ENCODE results near the gene KRT16.

Gene KRT16

GRCh38 chr17:41657936-41658335 is 45.4 kb upstream of the KRT16 start:
- Histone ChIP-seq H4K91ac (ENCODE audit: low read length) (no peak overlapping the region), H2BK120ac (ENCODE audit: low read depth, low read length) (no peak overlapping the region), H2AFZ (ENCODE audit: low read depth, low read length) (no peak overlapping the region), H3K4me1 (ENCODE audit: control insufficient read depth, insufficient read depth, low read depth, low read length) (peaks cover 19% of the 10 kb centered on the region), H3K4ac (ENCODE audit: low read depth in 1 of 2, low read length in 2 of 2) (no peak overlapping the region), H3K9me3 (ENCODE audit: control insufficient read depth, low read length) (no peaks in the 10 kb centered on the region), H3K23ac (ENCODE audit: low read length in 2 of 2) (no peak overlapping the region), H2BK15ac (ENCODE audit: low read depth, poor library complexity, severe bottlenecking) (no peak overlapping the region), H3K79me1 (replicated peaks; ENCODE audit: low read length, poor library complexity, severe bottlenecking) (no peaks in the 10 kb centered on the region), H3K27ac (ENCODE audit: low read length, poor library complexity, severe bottlenecking) (no peak overlapping the region), H2BK5ac (ENCODE audit: low read depth, low read length, poor library complexity, severe bottlenecking) (no peak overlapping the region), H3K4me3 (ENCODE audit: insufficient read depth in 1 of 2, low read depth in 1 of 2, low read length in 2 of 2) (no peak overlapping the region), H3K36me3 (ENCODE audit: control insufficient read depth in 1 of 2, insufficient read depth in 2 of 2, low read depth in 1 of 2, low read length in 2 of 2) (no peaks in the 10 kb centered on the region), H3K18ac (ENCODE audit: low read depth in 1 of 2, low read length in 2 of 2) (no peak overlapping the region), H3K14ac (ENCODE audit: low read length in 2 of 2) (no peak overlapping the region), H2AK5ac (ENCODE audit: low read length, severe bottlenecking) (no peak overlapping the region), H3K27me3 (ENCODE audit: control insufficient read depth in 1 of 2, insufficient read depth in 1 of 2, low read length in 2 of 2) (peaks cover 0 to 36% of the 10 kb centered on the region in 2 experiments), H2BK12ac (ENCODE audit: low read length in 2 of 2) (no peak overlapping the region), H3K9ac (ENCODE audit: low read length) (no peak overlapping the region), H4K8ac (ENCODE audit: low read length) (no peak overlapping the region), H3K4me2 (ENCODE audit: low read length, poor library complexity, severe bottlenecking) (no peak overlapping the region)
- 91% methylated on average over 12 of the region's 12 CpGs for WGBS
- DNase-seq: no peak

GRCh38 chr17:41657176-41657754 is 44.7 kb upstream of the KRT16 start:
- Histone ChIP-seq H2BK12ac (ENCODE audit: low read length in 2 of 2) (no peak overlapping the region), H4K8ac (ENCODE audit: low read length) (no peak overlapping the region), H3K14ac (ENCODE audit: low read length in 2 of 2) (no peak overlapping the region), H3K9ac (ENCODE audit: low read length) (no peak overlapping the region), H3K18ac (ENCODE audit: low read depth in 1 of 2, low read length in 2 of 2) (no peak overlapping the region), H2AK5ac (ENCODE audit: low read length, severe bottlenecking) (no peak overlapping the region), H2BK5ac (ENCODE audit: low read depth, low read length, poor library complexity, severe bottlenecking) (no peak overlapping the region), H3K4me1 (ENCODE audit: control insufficient read depth, insufficient read depth, low read depth, low read length) (peaks cover 19% of the 10 kb centered on the region), H3K36me3 (ENCODE audit: control insufficient read depth in 1 of 2, insufficient read depth in 2 of 2, low read depth in 1 of 2, low read length in 2 of 2) (no peaks in the 10 kb centered on the region), H3K79me1 (replicated peaks; ENCODE audit: low read length, poor library complexity, severe bottlenecking) (no peaks in the 10 kb centered on the region), H3K23ac (ENCODE audit: low read length in 2 of 2) (no peak overlapping the region), H2BK15ac (ENCODE audit: low read depth, poor library complexity, severe bottlenecking) (no peak overlapping the region), H3K27ac (ENCODE audit: low read length, poor library complexity, severe bottlenecking) (no peak overlapping the region), H3K4me2 (ENCODE audit: low read length, poor library complexity, severe bottlenecking) (no peak overlapping the region), H3K9me3 (ENCODE audit: control insufficient read depth, low read length) (no peaks in the 10 kb centered on the region), H2BK120ac (ENCODE audit: low read depth, low read length) (no peak overlapping the region), H4K91ac (ENCODE audit: low read length) (no peak overlapping the region), H3K4me3 (ENCODE audit: insufficient read depth in 1 of 2, low read depth in 1 of 2, low read length in 2 of 2) (no peak overlapping the region), H2AFZ (ENCODE audit: low read depth, low read length) (no peak overlapping the region), H3K4ac (ENCODE audit: low read depth in 1 of 2, low read length in 2 of 2) (no peak overlapping the region), H3K27me3 (ENCODE audit: control insufficient read depth in 1 of 2, insufficient read depth in 1 of 2, low read length in 2 of 2) (peaks cover 0 to 38% of the 10 kb centered on the region in 2 experiments)
- 95% methylated on average over 13 of the region's 16 CpGs for WGBS
- no peak for DNase-seq

DNA sequence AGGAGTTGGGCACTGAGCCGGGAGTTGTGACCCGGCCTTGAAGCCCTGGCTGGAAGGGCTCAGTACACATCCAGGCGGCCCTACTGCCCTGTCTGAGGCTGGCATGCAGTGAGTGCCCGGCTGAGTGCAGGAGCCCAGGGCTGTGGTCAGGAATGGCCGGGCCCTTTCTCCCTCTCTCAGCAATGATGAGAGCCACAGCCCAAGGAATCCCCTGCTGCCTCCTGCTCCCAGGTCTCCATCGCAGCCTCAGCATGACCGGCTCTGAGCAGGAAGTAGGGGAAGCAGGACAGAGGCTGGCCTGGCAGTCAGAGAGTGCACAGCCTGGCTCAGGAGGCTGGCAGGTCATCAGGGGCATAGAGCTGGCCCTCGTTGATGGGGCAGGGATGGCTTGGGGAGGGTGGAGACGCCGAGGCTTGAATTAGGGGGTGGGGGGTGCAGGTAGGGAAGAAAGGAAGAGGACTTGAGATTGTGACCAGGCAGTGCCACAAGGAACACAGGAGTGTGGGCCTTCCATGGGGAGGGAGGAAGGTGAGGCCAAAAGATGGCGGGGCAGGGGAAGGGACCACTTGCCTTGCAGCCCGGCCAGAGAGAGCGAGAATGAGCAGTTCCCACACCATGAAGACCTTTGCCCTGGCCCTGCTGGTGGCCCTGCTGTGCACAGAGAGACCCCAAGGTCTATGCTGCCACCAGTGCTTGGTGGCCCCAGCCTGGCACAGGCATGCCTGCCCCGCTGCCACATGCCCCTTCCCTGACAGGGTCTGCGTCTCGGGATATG is 43.9 kb upstream of the KRT16 start:
- no peak overlapping the region for H3K9ac ChIP-seq (ENCODE audit: low read length)
- WGBS: 91% methylated on average over 15 of the region's 16 CpGs

DNA sequence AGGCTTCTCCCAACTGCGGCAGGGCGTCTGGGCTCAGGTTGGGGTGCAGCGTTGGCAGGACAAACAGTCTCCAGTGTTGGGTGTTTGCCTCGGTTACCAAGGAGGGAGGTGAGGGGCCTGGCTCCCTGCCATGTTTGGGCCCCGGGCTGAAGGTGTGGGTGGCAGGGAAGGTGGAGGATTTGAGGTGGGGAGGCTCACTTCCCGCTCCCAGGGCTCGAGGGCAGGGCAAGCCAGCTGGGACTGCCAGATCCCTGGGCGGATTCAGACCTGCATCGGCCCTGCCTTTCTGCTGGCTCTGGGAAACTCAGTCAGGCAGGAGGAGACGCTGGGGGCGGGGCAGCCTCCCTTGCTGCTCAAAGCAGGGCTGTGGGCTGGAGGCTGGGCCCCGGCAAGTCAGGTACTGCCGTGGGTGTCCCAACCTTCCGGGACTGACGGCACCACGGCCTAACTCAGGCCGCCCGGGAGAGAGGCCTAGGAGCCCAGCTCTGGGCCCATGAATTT is 43.1 kb upstream of the KRT16 start:
- H3K79me1 ChIP-seq (replicated peaks; ENCODE audit: low read length, poor library complexity, severe bottlenecking): no peaks in the 10 kb centered on the region
- H3K27me3 ChIP-seq (ENCODE audit: control insufficient read depth in 1 of 2, insufficient read depth in 1 of 2, low read length in 2 of 2): peaks cover 0 to 42% of the 10 kb centered on the region in 2 experiments
- no peaks in the 10 kb centered on the region for H3K36me3 ChIP-seq (ENCODE audit: control insufficient read depth in 1 of 2, insufficient read depth in 2 of 2, low read depth in 1 of 2, low read length in 2 of 2)
- WGBS: 62% methylated on average over 18 of the region's 18 CpGs
- H4K8ac ChIP-seq (ENCODE audit: low read length): peak overlapping the region; percentile 62
- H2BK12ac ChIP-seq (ENCODE audit: low read length in 2 of 2): no peak overlapping the region
- no peak overlapping the region for H3K4me2 ChIP-seq (ENCODE audit: low read length, poor library complexity, severe bottlenecking)
- H3K4me1 ChIP-seq (ENCODE audit: control insufficient read depth, insufficient read depth, low read depth, low read length): peaks cover 24% of the 10 kb centered on the region
- H2BK120ac ChIP-seq (ENCODE audit: low read depth, low read length): peak overlapping the region; percentile 29
- H3K4me3 ChIP-seq (ENCODE audit: insufficient read depth in 1 of 2, low read depth in 1 of 2, low read length in 2 of 2): no peak overlapping the region
- peak overlapping the region in 1 of 2 experiments; percentile 31 for H3K4ac ChIP-seq (ENCODE audit: low read depth in 1 of 2, low read length in 2 of 2)
- no peak overlapping the region for H2BK15ac ChIP-seq (ENCODE audit: low read depth, poor library complexity, severe bottlenecking)
- H3K9me3 ChIP-seq (ENCODE audit: control insufficient read depth, low read length): no peaks in the 10 kb centered on the region
- no peak overlapping the region for H3K18ac ChIP-seq (ENCODE audit: low read depth in 1 of 2, low read length in 2 of 2)
- no peak overlapping the region for H2AK5ac ChIP-seq (ENCODE audit: low read length, severe bottlenecking)
- H4K91ac ChIP-seq (ENCODE audit: low read length): no peak overlapping the region
- DNase-seq: no peak
- no peak overlapping the region for H2AFZ ChIP-seq (ENCODE audit: low read depth, low read length)
- no peak overlapping the region for H2BK5ac ChIP-seq (ENCODE audit: low read depth, low read length, poor library complexity, severe bottlenecking)
- no peak overlapping the region for H3K14ac ChIP-seq (ENCODE audit: low read length in 2 of 2)
- no peak overlapping the region for H3K27ac ChIP-seq (ENCODE audit: low read length, poor library complexity, severe bottlenecking)
- no peak overlapping the region for H3K9ac ChIP-seq (ENCODE audit: low read length)
- no peak overlapping the region for H3K23ac ChIP-seq (ENCODE audit: low read length in 2 of 2)

More for the DNA sequence above, 43.9 kb upstream of the KRT16 start:
- Histone ChIP-seq H3K36me3 (ENCODE audit: control insufficient read depth in 1 of 2, insufficient read depth in 2 of 2, low read depth in 1 of 2, low read length in 2 of 2) (no peaks in the 10 kb centered on the region), H2BK12ac (ENCODE audit: low read length in 2 of 2) (no peak overlapping the region), H4K91ac (ENCODE audit: low read length) (no peak overlapping the region), H3K18ac (ENCODE audit: low read depth in 1 of 2, low read length in 2 of 2) (no peak overlapping the region), H3K27me3 (ENCODE audit: control insufficient read depth in 1 of 2, insufficient read depth in 1 of 2, low read length in 2 of 2) (peaks cover 0 to 41% of the 10 kb centered on the region in 2 experiments), H2AFZ (ENCODE audit: low read depth, low read length) (no peak overlapping the region), H3K23ac (ENCODE audit: low read length in 2 of 2) (no peak overlapping the region), H2AK5ac (ENCODE audit: low read length, severe bottlenecking) (no peak overlapping the region), H4K8ac (ENCODE audit: low read length) (no peak overlapping the region), H2BK5ac (ENCODE audit: low read depth, low read length, poor library complexity, severe bottlenecking) (no peak overlapping the region), H3K4me3 (ENCODE audit: insufficient read depth in 1 of 2, low read depth in 1 of 2, low read length in 2 of 2) (no peak overlapping the region), H3K14ac (ENCODE audit: low read length in 2 of 2) (no peak overlapping the region), H3K9me3 (ENCODE audit: control insufficient read depth, low read length) (no peaks in the 10 kb centered on the region), H2BK15ac (ENCODE audit: low read depth, poor library complexity, severe bottlenecking) (no peak overlapping the region), H3K4me2 (ENCODE audit: low read length, poor library complexity, severe bottlenecking) (no peak overlapping the region), H3K27ac (ENCODE audit: low read length, poor library complexity, severe bottlenecking) (no peak overlapping the region), H3K4me1 (ENCODE audit: control insufficient read depth, insufficient read depth, low read depth, low read length) (peaks cover 23% of the 10 kb centered on the region), H3K4ac (ENCODE audit: low read depth in 1 of 2, low read length in 2 of 2) (no peak overlapping the region), H3K79me1 (replicated peaks; ENCODE audit: low read length, poor library complexity, severe bottlenecking) (no peaks in the 10 kb centered on the region), H2BK120ac (ENCODE audit: low read depth, low read length) (no peak overlapping the region)
- DNase-seq: no peak
